GM23338 (cell line): ENCODE results near the gene TPD52L2.

Source experiments
- CTCF ChIP-seq, 2 experiments: fragments of 200-600 bp in 1 of 2; sonication (generic) in 1 of 2; conservative IDR thresholded peaks; 2 replicates each; pipeline versions ENCODE4 v1.5.1 to v1.6.1; 2016 to 2017; ENCODE audit warnings: antibody characterized with exemption in 2 of 2, low read depth in 2 of 2, mild to moderate bottlenecking in 2 of 2, moderate library complexity in 1 of 2
- EZH2 ChIP-seq: fragments of 200-600 bp; sonication (generic); IDR thresholded peaks from one replicate; pipeline ENCODE4 v1.8.0; 2017; ENCODE audit warnings: antibody characterized with exemption, mild to moderate bottlenecking, low read depth; ENCODE audit not compliant: unreplicated experiment
- EZH2phosphoT487 ChIP-seq: fragments of 200-600 bp; sonication (generic); IDR thresholded peaks from one replicate; pipeline ENCODE4 v1.8.1; 2018; ENCODE audit warnings: antibody characterized with exemption; ENCODE audit not compliant: unreplicated experiment
- POLR2AphosphoS5 ChIP-seq: IDR thresholded peaks from 2 replicates; pipeline ENCODE4 v1.6.1; 2016; ENCODE audit warnings: antibody characterized with exemption, low read depth
- REST ChIP-seq: IDR thresholded peaks from one replicate; pipeline ENCODE4 v1.6.1; 2018; ENCODE audit warnings: antibody characterized with exemption; ENCODE audit not compliant: unreplicated experiment

- TF ChIP-seq POLR2AphosphoS5 (no peak), CTCF (conservative IDR thresholded peaks at IDR 0.05; ENCODE audit: low read depth in 2 of 2) (no peak), EZH2phosphoT487 (no peak), REST (no peak), EZH2 (no peak)
These were observed 70.4 kb downstream of the TPD52L2 start for GRCh38 chr20:63935447-63935846.
